HCT116 (cell line): ENCODE data around the gene ANKRA2. TPM values are rescaled to one million over a fixed set of nuclear protein-coding genes. Genes with fewer than 3 reads are reported as not detected.
A peak's percentile ranks its signal among the peaks of the same experiment; 100 is the strongest.

ENCODE experiments used
- ATAC-seq: fragments of 200-7000 bp; cut with Tn5 transposase; 2 replicates; pipeline ENCODE4 v1.9.1; 2020; ENCODE audit warnings: mild to moderate bottlenecking, moderate library complexity
- BruUV-seq: library from RNA; stranded (reverse); fragments of 400-500 nt; replicated peaks from 2 replicates; lab custom pipeline; 2021; lab: Mats Ljungman, UMichigan
- CTCF ChIA-PET: fragments of 300-600 bp; sonication (Branson Sonifier 250); formaldehyde crosslinking; loops from one replicate; lab custom pipeline; 2021; ENCODE audit warnings: antibody characterized with exemption; lab: Charles Lee
- POLR2A ChIA-PET: fragments of 300-600, 350-600 bp; sonication (Branson Sonifier 250); formaldehyde crosslinking; loops from one replicate; lab custom pipeline; 2021; ENCODE audit warnings: antibody characterized with exemption; lab: Charles Lee
- RAD21 ChIA-PET, 2 experiments: fragments of 300-600 bp; sonication (Branson Sonifier 250); formaldehyde crosslinking; loops; one replicate each; lab custom pipeline; 2023; ENCODE audit warnings: low total read pairs in 2 of 2; ENCODE audit not compliant: uncharacterized antibody in 2 of 2, unreplicated experiment in 2 of 2, low non-redundant PET in 1 of 2; lab: Charles Lee
- DNase-seq: peaks from one replicate; pipeline ENCODE4 v3.0.0-alpha.2; 2010; ENCODE audit warnings: low read depth, low spot score
- H2AFZ ChIP-seq: fragments of 200-600 bp; shearing (Covaris generic), sonication (generic); 2 replicates; pipeline ENCODE4 v1.6.1; 2017; ENCODE audit warnings: low read depth, mixed run types, mixed read lengths, antibody characterized with exemption, low read length; ENCODE audit not compliant: poor library complexity, severe bottlenecking
- H3K27ac ChIP-seq: 2 replicates; pipeline ENCODE4 v1.5.1; 2012; ENCODE audit warnings: low read depth, low read length
- H3K27me3 ChIP-seq: fragments of 200-600 bp; sonication (generic); 2 replicates; pipeline ENCODE4 v1.6.1; 2016; ENCODE audit warnings: mixed run types, low read length, mixed read lengths; ENCODE audit not compliant: insufficient read depth
- H3K36me3 ChIP-seq, 2 experiments: fragments of 200-500 bp in 1 of 2; fragments of 200-600 bp in 1 of 2; sonication (Bioruptor generic) in 1 of 2; sonication (generic) in 1 of 2; 2 replicates each; pipeline versions ENCODE4 v1.5.1 to v1.6.1; 2014 to 2016; ENCODE audit warnings: low read length in 2 of 2, inconsistent platforms in 1 of 2, mixed read lengths in 1 of 2, mixed run types in 1 of 2; ENCODE audit not compliant: insufficient read depth in 2 of 2, control insufficient read depth in 1 of 2
- H3K4me1 ChIP-seq, 2 experiments: fragments of 200-600 bp in 1 of 2; sonication (generic) in 1 of 2; 2 replicates each; pipeline versions ENCODE4 v1.5.1 to v1.6.1; 2012 to 2017; ENCODE audit warnings: low read length in 2 of 2, inconsistent platforms in 1 of 2, mild to moderate bottlenecking in 1 of 2, mixed read lengths in 1 of 2, mixed run types in 1 of 2, moderate library complexity in 1 of 2; ENCODE audit not compliant: insufficient read depth in 2 of 2, control insufficient read depth in 1 of 2
- H3K4me2 ChIP-seq: fragments of 200-600 bp; sonication (generic); 2 replicates; pipeline ENCODE4 v1.6.1; 2017; ENCODE audit warnings: mixed run types, low read length, mixed read lengths
- H3K4me3 ChIP-seq, 2 experiments: fragments of 200-600 bp in 1 of 2; sonication (generic) in 1 of 2; replicated peaks in 1 of 2; 2 replicates each; pipeline ENCODE4 v1.5.1; 2011 to 2016; ENCODE audit warnings: low read length in 2 of 2, control low read depth in 1 of 2, low read depth in 1 of 2, mild to moderate bottlenecking in 1 of 2, mixed read lengths in 1 of 2, mixed run types in 1 of 2
- H3K79me2 ChIP-seq: fragments of 200-600 bp; sonication (generic); 2 replicates; pipeline ENCODE4 v1.6.1; 2017; ENCODE audit warnings: mild to moderate bottlenecking, mixed run types, low read length, moderate library complexity, mixed read lengths; ENCODE audit not compliant: insufficient read depth
- H3K9ac ChIP-seq: fragments of 200-600 bp; sonication (generic); 2 replicates; pipeline ENCODE4 v1.6.1; 2016; ENCODE audit warnings: low read length, mixed read lengths
- H3K9me2 ChIP-seq: fragments of 200-600 bp; sonication (generic), shearing (Covaris generic); 2 replicates; pipeline ENCODE4 v1.6.1; 2017; ENCODE audit warnings: mixed run types, mild to moderate bottlenecking, moderate library complexity; ENCODE audit not compliant: insufficient read depth
- H3K9me3 ChIP-seq, 2 experiments: fragments of 200-500 bp in 1 of 2; fragments of 200-600 bp in 1 of 2; sonication (Bioruptor generic) in 1 of 2; sonication (generic) in 1 of 2; 2 replicates each; pipeline ENCODE4 v1.6.1; 2014 to 2017; ENCODE audit warnings: low read length in 2 of 2, mixed read lengths in 2 of 2, inconsistent platforms in 1 of 2, low read depth in 1 of 2, mild to moderate bottlenecking in 1 of 2, mixed run types in 1 of 2, moderate library complexity in 1 of 2; ENCODE audit not compliant: control insufficient read depth in 1 of 2, insufficient read depth in 1 of 2
- H4K20me1 ChIP-seq: fragments of 200-600 bp; sonication (generic), shearing (Covaris generic); 2 replicates; pipeline ENCODE4 v1.6.1; 2017; ENCODE audit warnings: mixed run types, mild to moderate bottlenecking, moderate library complexity; ENCODE audit not compliant: insufficient read depth
- ATF3 ChIP-seq: IDR thresholded peaks from 2 replicates; pipeline ENCODE4 v1.6.1; 2012
- CBX3 ChIP-seq: IDR thresholded peaks from 2 replicates; pipeline ENCODE4 v1.6.1; 2012; ENCODE audit warnings: low read depth
- CEBPB ChIP-seq: IDR thresholded peaks from 2 replicates; pipeline ENCODE4 v1.6.1; 2012; ENCODE audit warnings: low read depth
- EGR1 ChIP-seq: IDR thresholded peaks from 2 replicates; pipeline ENCODE4 v1.6.1; 2012; ENCODE audit warnings: low read depth
- ELF1 ChIP-seq: IDR thresholded peaks from 2 replicates; pipeline ENCODE4 v1.6.1; 2012; ENCODE audit warnings: low read depth, borderline replicate concordance
- EZH2phosphoT487 ChIP-seq: fragments of 200-600 bp; IDR thresholded peaks from 2 replicates; pipeline ENCODE4 v1.6.1; 2018; ENCODE audit warnings: antibody characterized with exemption, borderline replicate concordance
- JUND ChIP-seq: IDR thresholded peaks from 2 replicates; pipeline ENCODE4 v1.6.1; 2012
- POLR2A ChIP-seq: IDR thresholded peaks from 2 replicates; pipeline ENCODE4 v1.7.0; 2011; ENCODE audit warnings: borderline replicate concordance; ENCODE audit not compliant: insufficient read depth, insufficient read length; ENCODE audit errors: extremely low read depth
- POLR2AphosphoS5 ChIP-seq: IDR thresholded peaks from 2 replicates; pipeline ENCODE4 v1.6.1; 2011; ENCODE audit warnings: mild to moderate bottlenecking, low read depth, low read length, moderate library complexity
- RAD21 ChIP-seq: IDR thresholded peaks from 2 replicates; pipeline ENCODE4 v1.6.1; 2012; ENCODE audit warnings: low read depth, mild to moderate bottlenecking
- REST ChIP-seq: IDR thresholded peaks from 2 replicates; pipeline ENCODE4 v1.6.1; 2012; ENCODE audit warnings: low read depth
- TCF7L2 ChIP-seq: IDR thresholded peaks from 2 replicates; pipeline ENCODE4 v1.7.0; 2011; ENCODE audit warnings: borderline replicate concordance, inconsistent platforms; ENCODE audit not compliant: insufficient read depth, insufficient read length; ENCODE audit errors: extremely low read depth
- YY1 ChIP-seq: IDR thresholded peaks from 2 replicates; pipeline ENCODE4 v1.6.1; 2011; ENCODE audit warnings: low read length, low read depth, moderate library complexity, mild to moderate bottlenecking; ENCODE audit not compliant: insufficient replicate concordance; ENCODE audit errors: extremely low read depth
- ZNF274 ChIP-seq: fragments of 200-500 bp; sonication (Bioruptor generic); IDR thresholded peaks from 2 replicates; pipeline ENCODE4 v1.6.1; 2014; ENCODE audit warnings: mild to moderate bottlenecking, low read depth, low read length, inconsistent platforms
- intact Hi-C: fragments of 100-400 bp; cut with micrococcal nuclease; formaldehyde crosslinking; loops from 2 replicates; pipeline ENCODE4 v1.10.0; 2022
- total RNA-seq: library from RNA; stranded (reverse); gene quantifications from one replicate; pipeline ENCODE4 v1.2.1, GENCODE V29; 2021; ENCODE audit not compliant: unreplicated experiment
- TF ChIP-seq, protein P1 (sequence below): IDR thresholded peaks from 2 replicates; pipeline ENCODE4 v1.6.1; 2011; ENCODE audit warnings: mild to moderate bottlenecking, low read length, moderate library complexity; ENCODE audit not compliant: insufficient replicate concordance; ENCODE audit errors: extremely low read depth

ANKRA2 gene
- total RNA-seq, 1 experiment from 2014 or later = 17.0 TPM

DNA sequence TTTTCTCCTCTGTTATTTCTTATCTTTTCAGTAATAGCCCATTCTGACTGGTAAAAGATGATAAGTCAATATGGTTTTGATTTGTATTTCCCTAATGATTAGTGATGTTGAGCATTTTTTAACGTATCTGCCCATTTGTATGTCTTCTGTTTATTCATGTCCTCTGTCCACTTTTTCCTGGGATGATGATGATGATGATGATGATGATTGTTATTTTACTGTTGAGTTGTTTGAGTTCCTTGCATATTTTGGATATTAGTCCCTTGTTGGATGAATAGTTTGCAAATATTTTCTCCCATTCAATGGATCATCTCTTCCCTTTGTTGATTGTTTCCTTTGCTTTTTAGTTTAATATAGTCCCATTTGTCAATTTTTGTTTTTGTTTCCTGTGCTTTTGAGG, 27.1 kb upstream of the ANKRA2 start (continued):
- no peak for TF ChIP-seq EZH2phosphoT487
- no peak for TF ChIP-seq YY1
- TF ChIP-seq POLR2AphosphoS5 = no peak
- TF ChIP-seq ZNF274 = no peak
- no peak for TF ChIP-seq CEBPB
- TF ChIP-seq POLR2A = no peak
- no peak for TF ChIP-seq REST
- TF ChIP-seq ATF3 = no peak
- TF ChIP-seq JUND = no peak

DNA sequence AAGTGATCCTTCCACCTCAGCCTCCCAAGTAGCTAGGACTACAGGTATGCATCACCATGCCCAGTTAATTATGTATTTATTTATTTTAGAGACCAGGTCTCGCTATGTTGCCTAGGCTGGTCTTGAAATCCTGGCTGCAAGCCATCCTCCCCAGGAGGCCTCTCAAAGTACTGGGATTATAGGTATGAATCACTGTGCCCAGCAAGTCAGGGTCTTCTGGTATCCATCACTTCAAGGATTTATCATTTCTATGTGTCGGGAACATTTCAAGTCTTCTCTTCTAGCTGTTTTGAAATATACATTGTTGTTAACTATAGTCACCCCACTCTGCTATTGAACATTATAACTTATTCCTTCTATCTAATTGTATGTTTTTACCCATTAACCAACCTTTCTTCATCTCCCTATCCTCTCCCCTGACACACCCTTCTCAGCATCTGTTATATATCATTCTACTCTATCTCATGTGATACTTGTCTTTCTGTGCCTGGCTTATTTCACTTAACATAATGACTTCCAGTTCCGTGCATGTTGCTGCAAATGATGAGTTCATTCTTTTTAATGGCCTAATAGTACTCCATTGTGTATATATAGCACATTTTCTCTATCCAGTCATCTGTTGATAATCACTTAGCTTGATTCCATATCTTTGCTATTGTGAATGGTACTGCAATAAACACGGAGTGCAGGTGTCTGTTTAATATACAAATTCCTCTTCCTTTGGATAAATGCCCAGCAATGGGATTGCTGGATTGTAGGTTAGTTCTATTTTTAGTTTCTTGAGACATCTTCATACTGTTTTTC, 26.5 kb upstream of the ANKRA2 start:
- no peaks in the 10 kb centered on the region for H3K9me2 ChIP-seq
- POLR2A ChIA-PET = no interaction called here
- BruUV-seq = no TSS peak
- no peaks in the 10 kb centered on the region for H3K9me3 ChIP-seq
- H3K9ac ChIP-seq = no peak overlapping the region
- TF ChIP-seq ELF1 (no peak), EGR1 (no peak), CEBPB (no peak), POLR2A (no peak), TCF7L2 (no peak), CBX3 (no peak), RAD21 (no peak), POLR2AphosphoS5 (no peak), JUND (no peak), ZNF274 (no peak)
- TF ChIP-seq, protein P1, sequence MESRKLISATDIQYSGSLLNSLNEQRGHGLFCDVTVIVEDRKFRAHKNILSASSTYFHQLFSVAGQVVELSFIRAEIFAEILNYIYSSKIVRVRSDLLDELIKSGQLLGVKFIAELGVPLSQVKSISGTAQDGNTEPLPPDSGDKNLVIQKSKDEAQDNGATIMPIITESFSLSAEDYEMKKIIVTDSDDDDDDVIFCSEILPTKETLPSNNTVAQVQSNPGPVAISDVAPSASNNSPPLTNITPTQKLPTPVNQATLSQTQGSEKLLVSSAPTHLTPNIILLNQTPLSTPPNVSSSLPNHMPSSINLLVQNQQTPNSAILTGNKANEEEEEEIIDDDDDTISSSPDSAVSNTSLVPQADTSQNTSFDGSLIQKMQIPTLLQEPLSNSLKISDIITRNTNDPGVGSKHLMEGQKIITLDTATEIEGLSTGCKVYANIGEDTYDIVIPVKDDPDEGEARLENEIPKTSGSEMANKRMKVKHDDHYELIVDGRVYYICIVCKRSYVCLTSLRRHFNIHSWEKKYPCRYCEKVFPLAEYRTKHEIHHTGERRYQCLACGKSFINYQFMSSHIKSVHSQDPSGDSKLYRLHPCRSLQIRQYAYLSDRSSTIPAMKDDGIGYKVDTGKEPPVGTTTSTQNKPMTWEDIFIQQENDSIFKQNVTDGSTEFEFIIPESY = no peak
- H3K36me3 ChIP-seq = no peaks in the 10 kb centered on the region
- no peak overlapping the region for H3K4me2 ChIP-seq
- ATAC-seq = peak; percentile 38
- no peak overlapping the region for H2AFZ ChIP-seq
- no peak for DNase-seq
- no peaks in the 10 kb centered on the region for H4K20me1 ChIP-seq
- H3K79me2 ChIP-seq = no peaks in the 10 kb centered on the region
- H3K27me3 ChIP-seq = no peaks in the 10 kb centered on the region
- H3K27ac ChIP-seq = no peak overlapping the region
- intact Hi-C loops = loop anchor here (1.0 to 10.0 kb wide), 4 partner anchors 101 to 1057 kb away; no protein-coding TSS in a partner anchor
- RAD21 ChIA-PET = interaction anchor here (0.7 to 1.8 kb wide), 5 partner anchors 101 to 201 kb away, joined by 3 to 11 read pairs (median 6); no protein-coding TSS in a partner anchor
- no peaks in the 10 kb centered on the region for H3K4me1 ChIP-seq
- H3K4me3 ChIP-seq = no peak overlapping the region
- CTCF ChIA-PET = interaction anchor here (0.5 to 6.6 kb wide), 13 partner anchors 32 to 1057 kb away, joined by 3 to 112 read pairs (median 4); partner anchors contain the start of gene BTF3
